ENCODE results near the gene SORCS1.

- TF ChIP-seq CTCF (IDR thresholded peaks at IDR 0.05; ENCODE audit: low read length), result no peak
- no peak for TF ChIP-seq EZH2 (IDR thresholded peaks at IDR 0.05; ENCODE audit: borderline replicate concordance, low read length)
Measured at GRCh38 chr10:106859892-106860652, 304.4 kb downstream of the SORCS1 start.
